ENCODE data around the gene MPP2. TPM values are rescaled to one million over a fixed set of nuclear protein-coding genes. Genes with fewer than 3 reads are reported as not detected.

Gene MPP2
- total and polyA plus RNA-seq, 9 of the 15 experiments (the other 6 are each of a cell fraction or from before 2014, with no cell fraction given) = 0.04 to 1.0 (median 0.24) TPM

DNA sequence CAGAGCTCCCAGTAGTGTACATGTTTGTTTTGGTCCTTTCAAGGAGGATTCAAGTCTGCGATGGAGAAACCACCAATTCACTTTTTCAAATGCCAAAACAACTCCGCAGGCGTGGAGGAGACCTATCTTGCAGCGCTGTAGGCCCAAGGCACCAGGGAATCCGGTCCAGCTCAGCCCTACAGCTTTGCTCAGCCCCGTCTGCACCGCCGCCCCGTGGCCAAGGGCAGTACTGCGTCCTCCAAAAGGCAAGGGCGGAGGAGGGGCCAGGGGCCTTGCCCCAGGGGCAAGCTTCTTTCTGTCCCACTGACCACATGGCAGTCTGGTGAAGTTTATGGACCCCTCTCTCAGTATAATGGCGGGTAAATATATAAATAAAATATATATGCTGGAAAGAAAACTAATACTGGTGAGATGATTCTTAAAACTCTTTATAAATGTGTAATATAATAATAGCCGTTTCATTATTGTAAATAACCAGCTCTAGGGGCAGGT is 61.1 kb downstream of the MPP2 start:
- WGBS (ENCODE audit: insufficient coverage, low coverage, missing lambda C conversion rate) = 7% methylated on average over 13 of the region's 13 CpGs
- peak overlapping the region; percentile 58; the same call in 1 of the 2 replicates for H2AFZ ChIP-seq (ENCODE audit: low read depth, low read length)
- H3K4me2 ChIP-seq (ENCODE audit: insufficient read depth, low read length) = no peak overlapping the region
- DNase-seq (ENCODE audit: extremely low read depth in 1 of 4, low spot score in 3 of 4) (peak; percentile 83 to 92 (median 90)), ATAC-seq (peak; percentile 99), FAIRE-seq (peak; percentile 79)
- H3K79me2 ChIP-seq (ENCODE audit: control insufficient read depth, insufficient read depth, low read length) = no peaks in the 10 kb centered on the region
- H3K9me1 ChIP-seq (ENCODE audit: control insufficient read depth, insufficient read depth, low read length) = no peaks in the 10 kb centered on the region
- no peaks in the 10 kb centered on the region for H4K20me1 ChIP-seq (replicated peaks; ENCODE audit: control insufficient read depth, insufficient read depth, low read length)
- H3K9me3 ChIP-seq (replicated peaks; ENCODE audit: control insufficient read depth, insufficient read depth, low read depth, low read length) = no peaks in the 10 kb centered on the region
- H3K4me3 ChIP-seq = no peak overlapping the region
- intact Hi-C loops (cut with micrococcal nuclease) = loop anchor here (2.0 to 10.0 kb wide), 2 partner anchors 67 to 151 kb away; partner anchors contain the start of gene DUSP3
- no peaks in the 10 kb centered on the region for H3K36me3 ChIP-seq (ENCODE audit: control insufficient read depth, insufficient read depth, low read length)
- ChIA-PET POLR2A (interaction anchor here (0.6 to 1.3 kb wide), 3 partner anchors 67 to 1197 kb away, joined by 3 to 5 read pairs (median 3); partner anchors contain the start of gene DUSP3), CTCF (ENCODE audit: low intra/inter-chr PET ratio) (interaction anchor here (0.6 to 2.1 kb wide), 4 partner anchors 67 to 152 kb away, joined by 3 to 17 read pairs (median 6); no protein-coding TSS in a partner anchor)
- H3K27ac ChIP-seq (ENCODE audit: extremely low read depth, low read depth, low read length) = no peak overlapping the region
- H3K27me3 ChIP-seq (ENCODE audit: control insufficient read depth in 2 of 2, insufficient read depth in 2 of 2, low read length in 2 of 2) = peaks cover 10 to 21% of the 10 kb centered on the region in 2 experiments
- in situ Hi-C loops (cut with MboI) = no loop called here
- H3K4me1 ChIP-seq (replicated peaks in 1 of 2; ENCODE audit: control insufficient read depth in 2 of 2, insufficient read depth in 2 of 2, low read length in 2 of 2) = peaks cover 6 to 17% of the 10 kb centered on the region in 2 experiments; a peak in 2 of 5 replicates
- H3K9ac ChIP-seq (ENCODE audit: insufficient read depth in 1 of 2, low read depth in 2 of 2, low read length in 2 of 2) = no peak overlapping the region
- no TSS peak for BruUV-seq (replicated peaks)
- TF ChIP-seq ZNF140 (CRISPR knock-in tag; IDR thresholded peaks at IDR 0.05) (no peak), SOX6 (IDR thresholded peaks at IDR 0.05) (peak; percentile 31; the same call in 1 of the 2 replicates), KLF16 (IDR thresholded peaks at IDR 0.05) (0 out of 2 replicates have a peak, but pooled peaks have one; percentile 27), ZNF445 (CRISPR knock-in tag; IDR thresholded peaks at IDR 0.05; ENCODE audit: low read depth) (no peak), BCOR (IDR thresholded peaks at IDR 0.05) (no peak), CREM (IDR thresholded peaks at IDR 0.05; ENCODE audit: low read depth) (0 out of 2 replicates have a peak, but pooled peaks have one; percentile 39), ZFP36 (IDR thresholded peaks at IDR 0.05; ENCODE audit: low read depth, low read length, partially characterized antibody) (peak; percentile 21), ZNF695 (CRISPR knock-in tag; IDR thresholded peaks at IDR 0.05) (no peak), RAD21 (CRISPR knock-in tag; conservative IDR thresholded peaks at IDR 0.05 in 1 of 2, IDR thresholded peaks at IDR 0.05 in 1 of 2) (peak; percentile 32 to 83; a peak in 3 of 4 replicates), TOE1 (IDR thresholded peaks at IDR 0.05; ENCODE audit: borderline replicate concordance) (0 out of 2 replicates have a peak, but pooled peaks have one; percentile 16), TOE1 (CRISPR knock-in tag; IDR thresholded peaks at IDR 0.05; ENCODE audit: borderline replicate concordance, low read depth) (no peak), CTBP1 (IDR thresholded peaks at IDR 0.05; ENCODE audit: borderline replicate concordance) (peak; percentile 45; the same call in 1 of the 2 replicates)
- TF ChIP-seq, protein P1, sequence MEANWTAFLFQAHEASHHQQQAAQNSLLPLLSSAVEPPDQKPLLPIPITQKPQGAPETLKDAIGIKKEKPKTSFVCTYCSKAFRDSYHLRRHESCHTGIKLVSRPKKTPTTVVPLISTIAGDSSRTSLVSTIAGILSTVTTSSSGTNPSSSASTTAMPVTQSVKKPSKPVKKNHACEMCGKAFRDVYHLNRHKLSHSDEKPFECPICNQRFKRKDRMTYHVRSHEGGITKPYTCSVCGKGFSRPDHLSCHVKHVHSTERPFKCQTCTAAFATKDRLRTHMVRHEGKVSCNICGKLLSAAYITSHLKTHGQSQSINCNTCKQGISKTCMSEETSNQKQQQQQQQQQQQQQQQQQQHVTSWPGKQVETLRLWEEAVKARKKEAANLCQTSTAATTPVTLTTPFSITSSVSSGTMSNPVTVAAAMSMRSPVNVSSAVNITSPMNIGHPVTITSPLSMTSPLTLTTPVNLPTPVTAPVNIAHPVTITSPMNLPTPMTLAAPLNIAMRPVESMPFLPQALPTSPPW (CRISPR knock-in tag; IDR thresholded peaks at IDR 0.05) = peak; percentile 61
- TF ChIP-seq, protein P2, sequence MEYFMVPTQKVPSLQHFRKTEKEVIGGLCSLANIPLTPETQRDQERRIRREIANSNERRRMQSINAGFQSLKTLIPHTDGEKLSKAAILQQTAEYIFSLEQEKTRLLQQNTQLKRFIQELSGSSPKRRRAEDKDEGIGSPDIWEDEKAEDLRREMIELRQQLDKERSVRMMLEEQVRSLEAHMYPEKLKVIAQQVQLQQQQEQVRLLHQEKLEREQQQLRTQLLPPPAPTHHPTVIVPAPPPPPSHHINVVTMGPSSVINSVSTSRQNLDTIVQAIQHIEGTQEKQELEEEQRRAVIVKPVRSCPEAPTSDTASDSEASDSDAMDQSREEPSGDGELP (CRISPR knock-in tag; IDR thresholded peaks at IDR 0.05; ENCODE audit: borderline replicate concordance) = peak; percentile 35; the same call in 1 of the 2 replicates
- TF ChIP-seq, protein P3, sequence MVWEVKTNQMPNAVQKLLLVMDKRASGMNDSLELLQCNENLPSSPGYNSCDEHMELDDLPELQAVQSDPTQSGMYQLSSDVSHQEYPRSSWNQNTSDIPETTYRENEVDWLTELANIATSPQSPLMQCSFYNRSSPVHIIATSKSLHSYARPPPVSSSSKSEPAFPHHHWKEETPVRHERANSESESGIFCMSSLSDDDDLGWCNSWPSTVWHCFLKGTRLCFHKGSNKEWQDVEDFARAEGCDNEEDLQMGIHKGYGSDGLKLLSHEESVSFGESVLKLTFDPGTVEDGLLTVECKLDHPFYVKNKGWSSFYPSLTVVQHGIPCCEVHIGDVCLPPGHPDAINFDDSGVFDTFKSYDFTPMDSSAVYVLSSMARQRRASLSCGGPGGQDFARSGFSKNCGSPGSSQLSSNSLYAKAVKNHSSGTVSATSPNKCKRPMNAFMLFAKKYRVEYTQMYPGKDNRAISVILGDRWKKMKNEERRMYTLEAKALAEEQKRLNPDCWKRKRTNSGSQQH (CRISPR knock-in tag; IDR thresholded peaks at IDR 0.05) = no peak
- TF ChIP-seq, protein P4, sequence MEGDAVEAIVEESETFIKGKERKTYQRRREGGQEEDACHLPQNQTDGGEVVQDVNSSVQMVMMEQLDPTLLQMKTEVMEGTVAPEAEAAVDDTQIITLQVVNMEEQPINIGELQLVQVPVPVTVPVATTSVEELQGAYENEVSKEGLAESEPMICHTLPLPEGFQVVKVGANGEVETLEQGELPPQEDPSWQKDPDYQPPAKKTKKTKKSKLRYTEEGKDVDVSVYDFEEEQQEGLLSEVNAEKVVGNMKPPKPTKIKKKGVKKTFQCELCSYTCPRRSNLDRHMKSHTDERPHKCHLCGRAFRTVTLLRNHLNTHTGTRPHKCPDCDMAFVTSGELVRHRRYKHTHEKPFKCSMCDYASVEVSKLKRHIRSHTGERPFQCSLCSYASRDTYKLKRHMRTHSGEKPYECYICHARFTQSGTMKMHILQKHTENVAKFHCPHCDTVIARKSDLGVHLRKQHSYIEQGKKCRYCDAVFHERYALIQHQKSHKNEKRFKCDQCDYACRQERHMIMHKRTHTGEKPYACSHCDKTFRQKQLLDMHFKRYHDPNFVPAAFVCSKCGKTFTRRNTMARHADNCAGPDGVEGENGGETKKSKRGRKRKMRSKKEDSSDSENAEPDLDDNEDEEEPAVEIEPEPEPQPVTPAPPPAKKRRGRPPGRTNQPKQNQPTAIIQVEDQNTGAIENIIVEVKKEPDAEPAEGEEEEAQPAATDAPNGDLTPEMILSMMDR (IDR thresholded peaks at IDR 0.05 in 2 of 3, conservative IDR thresholded peaks at IDR 0.05 in 1 of 3; ENCODE audit: insufficient read depth in 2 of 3, low read depth in 1 of 3, low read length in 3 of 3) = peak; percentile 86 to 97 (median 95)

Measured in K562 (cell line).